ENCODE data around the gene JMJD1C.

GRCh38 chr10:63205421-63205820, 260.4 kb downstream of the JMJD1C start:
- TF ChIP-seq POLR2A (IDR thresholded peaks at IDR 0.05; ENCODE audit: low read length) (no peak), GATA1 (IDR thresholded peaks at IDR 0.05; ENCODE audit: low read depth, low read length) (no peak)
